GM12878 (cell line): ENCODE results near the gene PKD1L1. TPM values are rescaled to one million over a fixed set of nuclear protein-coding genes. Genes with fewer than 3 reads are reported as not detected.

Experiments
- ATF2 ChIP-seq: IDR thresholded peaks from 2 replicates; pipeline ENCODE4 v1.6.1; 2012; ENCODE audit warnings: low read length, inconsistent platforms
- ATF3 ChIP-seq: IDR thresholded peaks from 2 replicates; pipeline ENCODE4 v1.6.1; 2011; ENCODE audit warnings: low read depth, mild to moderate bottlenecking, low read length, moderate library complexity, borderline replicate concordance; ENCODE audit errors: extremely low read depth
- ATF7 ChIP-seq: fragments of 450-650 bp; IDR thresholded peaks from 2 replicates; pipeline ENCODE4 v1.6.1; 2016; ENCODE audit warnings: low read depth, mild to moderate bottlenecking
- BCL11A ChIP-seq: IDR thresholded peaks from 2 replicates; pipeline ENCODE4 v1.6.1; 2011; ENCODE audit warnings: low read depth, low read length
- BRCA1 ChIP-seq: IDR thresholded peaks from 2 replicates; pipeline ENCODE4 v1.6.1; 2011; ENCODE audit warnings: low read depth, low read length, improper control_type of control experiment
- CBFB ChIP-seq: IDR thresholded peaks from 2 replicates; pipeline ENCODE4 v1.6.1; 2016; ENCODE audit warnings: antibody characterized with exemption, low read depth
- CEBPB ChIP-seq, 2 experiments: fragments of 150-350 bp in 1 of 2; IDR thresholded peaks; 2 replicates each; pipeline ENCODE4 v1.6.1; 2012 to 2014; ENCODE audit warnings: low read depth in 2 of 2, low read length in 2 of 2, borderline replicate concordance in 1 of 2, inconsistent platforms in 1 of 2
- CREM ChIP-seq: IDR thresholded peaks from 2 replicates; pipeline ENCODE4 v1.6.1; 2014; ENCODE audit warnings: antibody characterized with exemption, low read depth
- FOS ChIP-seq: IDR thresholded peaks from 3 replicates; pipeline ENCODE4 v1.6.1; 2011; ENCODE audit warnings: borderline replicate concordance; ENCODE audit not compliant: insufficient read length; ENCODE audit errors: extremely low read depth
- IRF4 ChIP-seq: IDR thresholded peaks from 2 replicates; pipeline ENCODE4 v1.6.1; 2011; ENCODE audit warnings: low read depth, low read length
- JUNB ChIP-seq: IDR thresholded peaks from 2 replicates; pipeline ENCODE4 v1.6.1; 2016; ENCODE audit warnings: antibody characterized with exemption, mild to moderate bottlenecking
- MAX ChIP-seq: IDR thresholded peaks from 2 replicates; pipeline ENCODE4 v1.6.1; 2012; ENCODE audit warnings: low read depth, low read length, improper control_type of control experiment
- MEF2B ChIP-seq: fragments of 450-650 bp; IDR thresholded peaks from 2 replicates; pipeline ENCODE4 v1.6.1; 2018; ENCODE audit warnings: mild to moderate bottlenecking, moderate library complexity; ENCODE audit not compliant: partially characterized antibody, poor library complexity, severe bottlenecking
- MLLT1 ChIP-seq: fragments of 450-650 bp; IDR thresholded peaks from 2 replicates; pipeline ENCODE4 v1.6.1; 2016; ENCODE audit warnings: mild to moderate bottlenecking
- MTA3 ChIP-seq: IDR thresholded peaks from 2 replicates; pipeline ENCODE4 v1.6.1; 2012; ENCODE audit warnings: low read length, inconsistent platforms, borderline replicate concordance
- MYC ChIP-seq: IDR thresholded peaks from 2 replicates; pipeline ENCODE4 v1.6.1; 2011; ENCODE audit warnings: mild to moderate bottlenecking, low read length, moderate library complexity, inconsistent platforms; ENCODE audit not compliant: insufficient read depth, insufficient replicate concordance, insufficient read length, severe bottlenecking
- NBN ChIP-seq: fragments of 450-650 bp; IDR thresholded peaks from 2 replicates; pipeline ENCODE4 v1.6.1; 2016
- PBX3 ChIP-seq: IDR thresholded peaks from 2 replicates; pipeline ENCODE4 v1.6.1; 2011; ENCODE audit warnings: mild to moderate bottlenecking, low read depth, low read length, moderate library complexity; ENCODE audit not compliant: insufficient replicate concordance
- POU2F2 ChIP-seq: IDR thresholded peaks from 3 replicates; pipeline ENCODE4 v1.6.1; 2011; ENCODE audit warnings: low read depth, mild to moderate bottlenecking, low read length, borderline replicate concordance
- RAD21 ChIP-seq: IDR thresholded peaks from 2 replicates; pipeline ENCODE4 v1.6.1; 2011; ENCODE audit warnings: mild to moderate bottlenecking, low read depth, low read length, moderate library complexity; ENCODE audit not compliant: insufficient read depth
- RB1 ChIP-seq: fragments of 450-650 bp; formaldehyde crosslinking; IDR thresholded peaks from 2 replicates; pipeline ENCODE4 v1.6.1; 2017; ENCODE audit warnings: mild to moderate bottlenecking, borderline replicate concordance
- RBBP5 ChIP-seq: fragments of 200-600 bp; sonication (generic); conservative IDR thresholded peaks from 2 replicates; pipeline ENCODE4 v1.6.1; 2016
- RELA ChIP-seq: fragments of 450-650 bp; IDR thresholded peaks from 2 replicates; pipeline ENCODE4 v1.8.0; 2014; ENCODE audit warnings: borderline replicate concordance; ENCODE audit not compliant: partially characterized antibody
- SKIL ChIP-seq: fragments of 450-650 bp; IDR thresholded peaks from 2 replicates; pipeline ENCODE4 v1.6.1; 2017; ENCODE audit warnings: mild to moderate bottlenecking, low read depth, inconsistent platforms; ENCODE audit not compliant: poor library complexity, severe bottlenecking
- SMARCA5 ChIP-seq: fragments of 450-650 bp; IDR thresholded peaks from 2 replicates; pipeline ENCODE4 v1.6.1; 2017; ENCODE audit warnings: mild to moderate bottlenecking
- polyA plus RNA-seq, 11 experiments: library from polyadenylated mRNA; depleted of rRNA in 4 of 11; unstranded in 6 of 11; stranded (reverse) in 5 of 11; fragments of >200 nt; fragmentation: Nextera tagmentation in 4 of 11; fragmentation: Illumina TruSeq in 1 of 11; extraction: Ambion mirVana in 4 of 11; extraction: Trizol in 1 of 11; gene quantifications; 1 replicate in 1 of 11; 2 replicates in 10 of 11; pipeline versions ENCODE4 v1.2.1 to v1.2.3, GENCODE V29; 2011 to 2016; ENCODE audit warnings: inconsistent platforms in 2 of 11, missing spikeins in 2 of 11, low read depth in 1 of 11
- total RNA-seq, 4 experiments: library from RNA; depleted of rRNA in 3 of 4; stranded (reverse); fragments of >200 nt in 3 of 4; fragmentation: Illumina TruSeq in 1 of 4; extraction: Trizol in 1 of 4; gene quantifications; 2 replicates each; pipeline versions ENCODE4 v1.2.1 to v1.2.3, GENCODE V29; 2013 to 2021

PKD1L1 gene
- total and polyA plus RNA-seq, 10 of the 15 experiments (the other 5 are each of a cell fraction or from before 2014, with no cell fraction given) = under 0.01 to 0.05 (median 0.02) TPM; not detected in 3

- TF ChIP-seq BCL11A = peak; percentile 38; the same call in 1 of the 2 replicates
- peak; percentile 38 for TF ChIP-seq MAX
- peak; percentile 71; the same call in 1 of the 2 replicates for TF ChIP-seq CBFB
- TF ChIP-seq SKIL = peak; percentile 43
- no peak for TF ChIP-seq MYC
- TF ChIP-seq MTA3 = no peak
- TF ChIP-seq SMARCA5 = peak; percentile 78
- TF ChIP-seq MEF2B = peak; percentile 54
- no peak for TF ChIP-seq ATF2
- peak; percentile 66; the same call in 1 of the 2 replicates for TF ChIP-seq MLLT1
- TF ChIP-seq ATF3 = no peak
- TF ChIP-seq CREM = 0 out of 2 replicates have a peak, but pooled peaks have one; percentile 5
- peak; percentile 70 for TF ChIP-seq IRF4
- peak; percentile 48; the same call in 1 of the 2 replicates for TF ChIP-seq ATF7
- TF ChIP-seq RB1 = peak; percentile 67; the same call in 1 of the 2 replicates
- TF ChIP-seq RELA = no peak
- TF ChIP-seq JUNB = peak; percentile 59
- no peak for TF ChIP-seq RBBP5
- peak; percentile 53; the same call in 1 of the 3 replicates for TF ChIP-seq POU2F2
- TF ChIP-seq RAD21 = peak; percentile 80
- TF ChIP-seq CEBPB (IDR thresholded peaks at IDR 0.05; ENCODE audit: borderline replicate concordance in 1 of 2, low read depth in 2 of 2, low read length in 2 of 2) = no peak
- no peak for TF ChIP-seq BRCA1
- no peak for TF ChIP-seq FOS
- TF ChIP-seq PBX3 = no peak
- peak; percentile 90 for TF ChIP-seq NBN
These were observed 43.6 kb upstream of the PKD1L1 start (continued) for GRCh38 chr7:47991741-47992311.
